ENCODE measurements around the gene PARP6.

- no peak for TF ChIP-seq CTCF (IDR thresholded peaks at IDR 0.05; ENCODE audit: low read length)
- TF ChIP-seq EZH2 (IDR thresholded peaks at IDR 0.05; ENCODE audit: borderline replicate concordance, low read length): no peak
These were observed 38.6 kb downstream of the PARP6 start for GRCh38 chr15:72233769-72234168.

All from OCI-LY1 (cell line).